ENCODE measurements around the gene FOXN1.

FOXN1 gene

DNA sequence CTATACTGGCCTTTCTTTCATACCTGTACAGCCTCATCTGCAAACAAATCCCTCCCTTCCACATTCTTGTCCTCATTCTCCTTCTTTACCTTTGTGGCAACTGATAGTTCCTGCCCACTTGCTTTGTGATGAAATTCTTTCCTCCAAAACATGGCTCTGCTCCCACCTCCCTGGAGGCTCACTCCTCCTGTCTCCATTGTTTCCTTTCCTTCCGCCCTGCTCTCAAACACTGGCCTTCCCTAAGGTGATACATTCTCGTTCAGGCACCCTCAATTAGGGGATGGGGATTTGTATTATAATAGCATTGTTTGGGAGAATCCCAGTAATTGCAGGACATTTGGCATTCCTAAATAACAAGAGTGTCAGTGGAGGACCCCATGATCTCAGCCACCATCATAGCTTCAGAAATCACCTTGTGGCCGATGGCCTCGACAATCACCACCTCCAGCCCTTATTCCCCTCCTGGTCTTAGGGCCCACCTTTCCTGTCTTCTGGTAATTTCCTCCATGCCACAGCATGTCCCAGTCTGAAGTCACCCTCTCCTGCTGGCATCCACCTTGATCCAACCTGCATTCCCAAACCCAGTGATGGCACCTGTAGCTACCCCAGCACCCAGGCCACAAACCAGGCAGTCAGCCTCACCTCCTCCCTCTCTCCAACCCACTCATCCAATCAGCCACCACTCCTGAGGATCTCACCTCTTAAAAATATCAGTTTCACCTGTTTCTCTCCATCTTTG lies 38.4 kb downstream of the FOXN1 start:
- Histone ChIP-seq H3K4me3 (ENCODE audit: low read depth in 1 of 2, low read length in 2 of 2) (no peak overlapping the region), H3K27me3 (ENCODE audit: control insufficient read depth in 1 of 2, insufficient read depth in 2 of 2, low read length in 2 of 2) (no peaks in the 10 kb centered on the region), H3K4me1 (ENCODE audit: insufficient read depth, low read length) (peaks cover 4% of the 10 kb centered on the region), H3K9ac (ENCODE audit: low read length) (no peak overlapping the region), H3K9me3 (ENCODE audit: low read length) (no peaks in the 10 kb centered on the region), H3K36me3 (ENCODE audit: insufficient read depth, low read length) (no peaks in the 10 kb centered on the region), H3K27ac (ENCODE audit: low read depth, low read length) (no peak overlapping the region)

DNA sequence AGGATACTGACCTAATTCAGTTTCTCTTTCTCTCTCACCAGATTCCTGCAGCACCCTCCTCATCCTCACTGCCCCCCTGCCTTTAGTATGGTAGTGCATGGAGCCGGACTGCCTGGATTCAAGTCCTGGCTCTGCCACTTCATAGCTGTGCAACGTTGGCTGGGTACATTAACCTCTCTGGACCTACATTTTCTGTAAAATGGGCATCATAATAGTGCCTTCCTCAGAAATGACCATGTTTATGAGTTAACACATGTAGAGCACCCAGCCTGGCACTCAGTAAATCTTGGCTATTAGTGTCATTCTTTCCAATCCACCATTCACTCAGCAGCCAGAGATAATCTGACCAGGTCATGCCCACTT lies 39.0 kb downstream of the FOXN1 start:
- no peaks in the 10 kb centered on the region for H3K27me3 ChIP-seq (ENCODE audit: control insufficient read depth in 1 of 2, insufficient read depth in 2 of 2, low read length in 2 of 2)
- H3K9me3 ChIP-seq (ENCODE audit: low read length), result no peaks in the 10 kb centered on the region
- H3K4me3 ChIP-seq (ENCODE audit: low read depth in 1 of 2, low read length in 2 of 2), result no peak overlapping the region
- peaks cover 4% of the 10 kb centered on the region for H3K4me1 ChIP-seq (ENCODE audit: insufficient read depth, low read length)
- no peak overlapping the region for H3K27ac ChIP-seq (ENCODE audit: low read depth, low read length)
- no peaks in the 10 kb centered on the region for H3K36me3 ChIP-seq (ENCODE audit: insufficient read depth, low read length)
- no peak overlapping the region for H3K9ac ChIP-seq (ENCODE audit: low read length)

- Histone ChIP-seq H3K4me1 (ENCODE audit: insufficient read depth, low read length) (peaks cover 4% of the 10 kb centered on the region), H3K9ac (ENCODE audit: low read length) (no peak overlapping the region), H3K27me3 (ENCODE audit: control insufficient read depth in 1 of 2, insufficient read depth in 2 of 2, low read length in 2 of 2) (no peaks in the 10 kb centered on the region), H3K4me3 (ENCODE audit: low read depth in 1 of 2, low read length in 2 of 2) (no peak overlapping the region), H3K27ac (ENCODE audit: low read depth, low read length) (no peak overlapping the region), H3K36me3 (ENCODE audit: insufficient read depth, low read length) (no peaks in the 10 kb centered on the region), H3K9me3 (ENCODE audit: low read length) (no peaks in the 10 kb centered on the region)
Measured at GRCh38 chr17:28545787-28546415, 39.8 kb downstream of the FOXN1 start.

DNA sequence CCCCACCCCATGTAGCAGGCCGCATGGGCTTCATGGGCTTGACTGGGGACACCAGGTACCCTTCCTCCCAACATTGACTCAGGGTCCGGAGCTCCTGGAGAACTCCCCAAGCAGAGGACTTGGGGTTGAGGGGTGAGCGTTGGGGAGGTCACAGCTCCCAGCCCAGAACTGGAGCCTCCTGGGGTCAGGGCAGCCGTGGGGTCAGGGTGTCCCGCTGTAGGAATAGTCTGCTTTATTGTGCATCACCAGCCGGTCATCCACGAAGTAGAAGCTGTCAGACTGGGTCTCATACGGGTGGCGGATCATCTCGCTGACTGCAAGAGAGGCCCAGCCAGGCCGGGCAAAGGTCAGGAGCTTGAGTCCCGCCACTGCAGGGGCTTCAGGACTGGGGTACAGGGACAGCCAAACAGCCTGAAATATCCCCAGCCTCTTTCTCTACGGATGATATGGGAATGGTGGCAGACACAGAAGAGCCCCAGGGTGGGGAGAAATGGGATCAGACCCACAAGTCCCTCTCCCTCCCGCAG lies 41.0 kb downstream of the FOXN1 start:
- Histone ChIP-seq H3K9ac (ENCODE audit: low read length) (no peak overlapping the region), H3K4me3 (ENCODE audit: low read depth in 1 of 2, low read length in 2 of 2) (no peak overlapping the region), H3K27me3 (ENCODE audit: control insufficient read depth in 1 of 2, insufficient read depth in 2 of 2, low read length in 2 of 2) (no peaks in the 10 kb centered on the region), H3K27ac (ENCODE audit: low read depth, low read length) (no peak overlapping the region), H3K36me3 (ENCODE audit: insufficient read depth, low read length) (no peaks in the 10 kb centered on the region), H3K4me1 (ENCODE audit: insufficient read depth, low read length) (peaks cover 13% of the 10 kb centered on the region), H3K9me3 (ENCODE audit: low read length) (no peaks in the 10 kb centered on the region)

DNA sequence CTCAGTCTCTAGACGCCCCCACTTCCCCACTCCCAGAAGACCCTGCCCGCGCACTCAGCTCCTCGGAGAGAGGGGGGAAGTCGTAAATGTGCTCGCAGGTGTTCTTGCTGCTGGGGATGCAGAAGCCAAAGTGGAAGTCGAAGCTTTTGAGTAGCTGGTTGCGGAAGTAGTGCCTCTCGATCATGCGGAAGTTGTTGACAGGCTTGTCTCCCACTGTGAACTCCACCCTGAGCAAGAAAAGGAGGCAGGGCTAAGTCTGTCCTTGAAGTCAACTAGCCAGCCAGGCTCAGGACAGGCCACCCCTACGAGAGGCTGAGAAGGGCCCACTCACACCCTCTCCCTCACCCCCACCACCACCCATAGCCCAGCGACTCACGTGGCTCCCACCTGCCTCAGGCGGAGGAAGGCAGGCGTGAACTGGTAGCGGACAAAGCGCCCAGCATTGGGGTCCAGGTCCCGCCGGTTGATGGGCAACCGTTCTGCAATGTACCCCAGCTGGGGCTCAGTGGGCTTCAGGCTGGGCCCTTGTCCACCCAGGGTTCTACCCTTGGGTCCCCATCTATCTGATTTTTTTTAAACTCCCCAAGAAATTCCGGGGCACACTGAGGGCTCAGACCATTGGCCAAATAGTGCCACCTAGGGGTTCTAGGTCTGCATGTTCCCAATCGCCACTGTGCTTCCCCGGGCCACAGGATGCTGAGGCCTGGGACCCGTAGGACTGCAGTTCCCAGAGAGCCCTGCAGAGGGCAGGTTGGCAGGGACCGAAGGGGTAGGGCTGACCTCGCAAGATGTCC lies 41.7 kb downstream of the FOXN1 start:
- H3K4me3 ChIP-seq (ENCODE audit: low read depth in 1 of 2, low read length in 2 of 2), result no peak overlapping the region
- no peaks in the 10 kb centered on the region for H3K36me3 ChIP-seq (ENCODE audit: insufficient read depth, low read length)
- H3K9me3 ChIP-seq (ENCODE audit: low read length), result no peaks in the 10 kb centered on the region
- peaks cover 15% of the 10 kb centered on the region for H3K4me1 ChIP-seq (ENCODE audit: insufficient read depth, low read length)
- H3K27ac ChIP-seq (ENCODE audit: low read depth, low read length), result no peak overlapping the region
- no peak overlapping the region for H3K9ac ChIP-seq (ENCODE audit: low read length)
- no peaks in the 10 kb centered on the region for H3K27me3 ChIP-seq (ENCODE audit: control insufficient read depth in 1 of 2, insufficient read depth in 2 of 2, low read length in 2 of 2)

DNA sequence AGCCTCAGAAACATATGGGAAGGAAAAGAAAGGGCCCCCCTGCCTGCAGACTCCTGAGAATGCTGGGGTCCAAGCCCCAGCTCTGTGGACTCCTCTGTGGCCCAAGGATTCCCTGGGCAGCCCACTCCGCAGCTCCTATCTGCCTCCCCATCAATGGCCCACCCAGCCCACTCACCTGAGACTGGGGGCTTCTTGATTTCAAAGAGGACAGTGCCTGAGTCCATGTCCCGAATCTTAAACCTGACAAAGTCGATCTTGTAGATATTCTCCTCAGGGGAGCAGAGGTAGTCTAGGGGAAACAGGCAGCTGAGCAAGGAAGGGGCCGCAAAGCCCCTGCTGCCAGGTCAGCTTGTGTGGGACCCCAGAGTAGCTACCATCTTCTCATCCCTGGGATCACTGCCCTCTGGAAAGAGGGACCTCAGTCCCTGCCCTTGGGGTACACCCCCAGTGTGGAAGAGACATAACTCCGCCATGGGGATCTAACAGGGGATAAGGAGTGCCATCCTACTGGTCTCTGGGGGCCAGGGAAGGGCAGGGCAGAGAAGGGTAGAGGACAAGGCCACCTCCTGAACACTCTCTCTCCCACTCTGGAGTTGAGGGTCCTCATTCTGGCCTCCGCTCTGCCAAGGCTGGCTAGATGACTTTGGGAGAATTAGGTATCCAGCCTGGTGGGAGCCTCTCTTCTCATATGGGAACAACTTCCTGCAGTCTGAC lies 42.4 kb downstream of the FOXN1 start:
- Histone ChIP-seq H3K4me3 (ENCODE audit: low read depth in 1 of 2, low read length in 2 of 2) (no peak overlapping the region), H3K9ac (ENCODE audit: low read length) (no peak overlapping the region), H3K27ac (ENCODE audit: low read depth, low read length) (no peak overlapping the region), H3K4me1 (ENCODE audit: insufficient read depth, low read length) (peaks cover 16% of the 10 kb centered on the region), H3K36me3 (ENCODE audit: insufficient read depth, low read length) (peaks cover 4% of the 10 kb centered on the region), H3K27me3 (ENCODE audit: control insufficient read depth in 1 of 2, insufficient read depth in 2 of 2, low read length in 2 of 2) (no peaks in the 10 kb centered on the region), H3K9me3 (ENCODE audit: low read length) (no peaks in the 10 kb centered on the region)

DNA sequence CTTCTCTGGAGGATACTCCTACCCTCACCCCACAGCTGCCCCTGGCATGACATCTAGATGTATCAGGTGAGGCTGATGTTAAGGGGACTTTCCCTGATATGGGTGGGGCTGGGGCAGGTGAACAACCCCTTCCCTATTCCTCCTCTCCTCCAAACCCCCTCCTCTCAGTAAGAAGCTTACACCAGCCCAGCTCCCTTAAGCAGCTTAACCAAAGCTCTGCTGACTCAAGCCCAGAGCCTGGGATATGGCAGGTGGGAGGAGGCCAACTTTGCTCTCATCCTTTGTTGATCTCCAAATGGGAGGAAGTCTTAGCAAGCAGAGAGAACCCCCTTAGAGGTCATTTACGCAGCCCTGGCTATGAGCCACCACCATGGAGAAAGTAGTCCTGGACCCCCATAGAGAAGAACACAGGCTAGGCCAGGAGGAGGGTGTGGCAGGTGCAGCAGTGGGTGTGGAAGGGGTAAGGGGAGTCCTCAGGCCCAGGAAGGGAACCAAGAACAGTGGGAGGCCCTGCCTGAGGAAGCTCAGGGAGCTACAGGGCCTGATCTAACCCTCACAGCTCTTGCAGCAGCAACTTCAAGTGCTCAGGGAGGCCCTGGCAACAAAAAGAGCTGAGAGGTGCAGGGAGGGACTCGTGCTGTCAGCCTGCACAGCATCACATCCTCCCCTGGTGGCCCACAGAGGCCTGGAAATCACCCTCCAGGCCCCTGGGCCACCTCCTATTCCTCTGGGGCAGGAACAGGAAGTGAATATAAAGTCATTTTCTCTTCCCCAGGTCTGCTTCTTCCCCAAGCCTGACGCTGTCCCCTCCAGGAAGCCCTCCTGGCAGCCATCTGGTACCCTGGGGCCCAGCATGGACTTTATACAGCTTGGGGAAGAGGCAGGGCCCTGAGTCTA lies 43.3 kb downstream of the FOXN1 start:
- Histone ChIP-seq H3K36me3 (ENCODE audit: insufficient read depth, low read length) (peaks cover 13% of the 10 kb centered on the region), H3K27ac (ENCODE audit: low read depth, low read length) (no peak overlapping the region), H3K4me1 (ENCODE audit: insufficient read depth, low read length) (peaks cover 16% of the 10 kb centered on the region), H3K9ac (ENCODE audit: low read length) (no peak overlapping the region), H3K4me3 (ENCODE audit: low read depth in 1 of 2, low read length in 2 of 2) (no peak overlapping the region), H3K27me3 (ENCODE audit: control insufficient read depth in 1 of 2, insufficient read depth in 2 of 2, low read length in 2 of 2) (no peaks in the 10 kb centered on the region), H3K9me3 (ENCODE audit: low read length) (no peaks in the 10 kb centered on the region)

GRCh38 chr17:28550858-28551257 lies 44.7 kb downstream of the FOXN1 start:
- no peaks in the 10 kb centered on the region for H3K9me3 ChIP-seq (ENCODE audit: low read length)
- H3K4me1 ChIP-seq (ENCODE audit: insufficient read depth, low read length), result peaks cover 16% of the 10 kb centered on the region
- H3K36me3 ChIP-seq (ENCODE audit: insufficient read depth, low read length), result peaks cover 26% of the 10 kb centered on the region
- no peaks in the 10 kb centered on the region for H3K27me3 ChIP-seq (ENCODE audit: control insufficient read depth in 1 of 2, insufficient read depth in 2 of 2, low read length in 2 of 2)
- H3K4me3 ChIP-seq (ENCODE audit: low read depth in 1 of 2, low read length in 2 of 2), result no peak overlapping the region
- H3K27ac ChIP-seq (ENCODE audit: low read depth, low read length), result no peak overlapping the region
- H3K9ac ChIP-seq (ENCODE audit: low read length), result no peak overlapping the region

GRCh38 chr17:28551421-28552175 lies 45.5 kb downstream of the FOXN1 start:
- H3K4me1 ChIP-seq (ENCODE audit: insufficient read depth, low read length), result peaks cover 16% of the 10 kb centered on the region
- H3K36me3 ChIP-seq (ENCODE audit: insufficient read depth, low read length), result peaks cover 33% of the 10 kb centered on the region
- H3K9me3 ChIP-seq (ENCODE audit: low read length), result no peaks in the 10 kb centered on the region
- peak overlapping the region; percentile 63 to 77 for H3K4me3 ChIP-seq (ENCODE audit: low read depth in 1 of 2, low read length in 2 of 2)
- H3K9ac ChIP-seq (ENCODE audit: low read length), result no peak overlapping the region
- H3K27ac ChIP-seq (ENCODE audit: low read depth, low read length), result no peak overlapping the region
- H3K27me3 ChIP-seq (ENCODE audit: control insufficient read depth in 1 of 2, insufficient read depth in 2 of 2, low read length in 2 of 2), result no peaks in the 10 kb centered on the region

Measured in muscle layer of colon (tissue), 2 donors.